ENCODE measurements around the gene NFATC1.

The NFATC1 gene
- total RNA-seq, result 49.0 to 176 reads per million in 2 donors

GRCh38 chr18:79395761-79396404 is at the start of gene NFATC1:
TSS of gene NFATC1 (plus strand) at chr18:79395930. CDS start at chr18:79396225, 295 bp downstream.
- peak; percentile 47 to 77 (median 59) for DNase-seq

- no peak for DNase-seq
Measured at GRCh38 chr18:79345981-79346380, 49.7 kb upstream of the NFATC1 start.

- DNase-seq, result no peak
Measured at GRCh38 chr18:79348066-79348465, 47.7 kb upstream of the NFATC1 start.

GRCh38 chr18:79352432-79352831 is 43.3 kb upstream of the NFATC1 start:
- DNase-seq, result no peak

GRCh38 chr18:79353267-79353666 is 42.5 kb upstream of the NFATC1 start:
- DNase-seq, result no peak

GRCh38 chr18:79354350-79354749 is 41.4 kb upstream of the NFATC1 start:
- DNase-seq, result no peak

GRCh38 chr18:79355433-79356335 is 40.0 kb upstream of the NFATC1 start:
- DNase-seq, result no peak

GRCh38 chr18:79356435-79356834 is 39.3 kb upstream of the NFATC1 start:
- no peak for DNase-seq

- no peak for DNase-seq
Measured at GRCh38 chr18:79360933-79361332, 34.8 kb upstream of the NFATC1 start.

GRCh38 chr18:79361766-79362522 is 33.8 kb upstream of the NFATC1 start:
- no peak for DNase-seq

- no peak for DNase-seq
Measured at GRCh38 chr18:79365701-79366100, 30.0 kb upstream of the NFATC1 start.

GRCh38 chr18:79366177-79367094 is 29.3 kb upstream of the NFATC1 start:
- no peak for DNase-seq

GRCh38 chr18:79367480-79367879 is 28.2 kb upstream of the NFATC1 start:
- no peak for DNase-seq

GRCh38 chr18:79367989-79368388 is 27.7 kb upstream of the NFATC1 start:
- no peak for DNase-seq

- peak in 1 of 5 experiments; percentile 25 for DNase-seq
Measured at GRCh38 chr18:79368681-79369080, 27.0 kb upstream of the NFATC1 start.

- DNase-seq, result peak in 1 of 5 experiments; percentile 28
Measured at GRCh38 chr18:79371561-79372121, 24.1 kb upstream of the NFATC1 start.

- DNase-seq, result no peak
Measured at GRCh38 chr18:79372461-79372860, 23.3 kb upstream of the NFATC1 start.

GRCh38 chr18:79372991-79373390 is 22.7 kb upstream of the NFATC1 start:
- DNase-seq, result no peak

- no peak for DNase-seq
Measured at GRCh38 chr18:79373736-79374135, 22.0 kb upstream of the NFATC1 start.

GRCh38 chr18:79374408-79375171 is 21.1 kb upstream of the NFATC1 start:
- DNase-seq, result no peak

Measured in T-helper 2 cell (primary cell).